ENCODE results near the gene PCBP2. TPM values are rescaled to one million over a fixed set of nuclear protein-coding genes. Genes with fewer than 3 reads are reported as not detected.
"Not testable (repeated sequence)": the region's sequence is repeated elsewhere in the genome, so short reads cannot be mapped to it uniquely, and the experiment has no call there.

Gene PCBP2
- total RNA-seq, 1 donor from 2014 or later, result 157 TPM

- FAIRE-seq, result no peak
These were observed 16.0 kb downstream of the PCBP2 start for GRCh38 chr12:53467880-53468279.

GRCh38 chr12:53468282-53468681 lies 16.4 kb downstream of the PCBP2 start:
- FAIRE-seq (no peak), DNase-seq (ENCODE audit: low spot score in 2 of 2) (no peak)

More at GRCh38 chr12:53467880-53468279, 16.0 kb downstream of the PCBP2 start:
- DNase-seq (ENCODE audit: low spot score in 2 of 2), result no peak

- DNase-seq (ENCODE audit: low spot score in 2 of 2) (no peak), FAIRE-seq (no peak)
These were observed 20.2 kb downstream of the PCBP2 start for GRCh38 chr12:53472056-53472582.

- DNase-seq (ENCODE audit: low spot score in 2 of 2) (no peak), FAIRE-seq (no peak)
These were observed 22.2 kb downstream of the PCBP2 start for GRCh38 chr12:53474077-53474476.

- FAIRE-seq (no peak), DNase-seq (ENCODE audit: low spot score in 2 of 2) (no peak)
These were observed 22.9 kb downstream of the PCBP2 start for GRCh38 chr12:53474819-53475218.

GRCh38 chr12:53476769-53477209 lies 24.9 kb downstream of the PCBP2 start:
- FAIRE-seq, result no peak

DNA sequence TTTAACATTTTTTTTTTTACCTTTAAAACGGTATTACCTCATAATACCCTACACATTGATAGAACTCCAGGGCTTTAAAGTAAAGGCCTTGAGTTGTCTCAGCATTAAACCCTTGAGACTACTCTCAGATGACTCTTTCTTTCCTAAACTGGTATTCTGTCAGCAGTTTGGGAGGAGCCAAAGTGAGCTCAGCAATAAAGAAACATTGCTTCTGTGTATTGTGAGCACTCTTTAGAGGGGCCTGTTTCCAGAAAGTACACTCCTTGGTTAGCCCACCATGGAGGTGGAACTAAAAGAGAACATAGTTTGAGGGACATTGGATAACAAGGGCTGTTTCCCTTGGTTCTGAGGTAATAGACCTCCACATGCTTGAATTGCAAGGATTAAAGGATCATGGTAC lies 27.0 kb downstream of the PCBP2 start:
- FAIRE-seq, result no peak
- no peak for DNase-seq (ENCODE audit: low spot score in 2 of 2)

More at GRCh38 chr12:53476769-53477209, 24.9 kb downstream of the PCBP2 start:
- no peak for DNase-seq (ENCODE audit: low spot score in 2 of 2)

GRCh38 chr12:53479331-53479730 lies 27.4 kb downstream of the PCBP2 start:
- FAIRE-seq, result no peak
- DNase-seq (ENCODE audit: low spot score in 2 of 2), result no peak

DNA sequence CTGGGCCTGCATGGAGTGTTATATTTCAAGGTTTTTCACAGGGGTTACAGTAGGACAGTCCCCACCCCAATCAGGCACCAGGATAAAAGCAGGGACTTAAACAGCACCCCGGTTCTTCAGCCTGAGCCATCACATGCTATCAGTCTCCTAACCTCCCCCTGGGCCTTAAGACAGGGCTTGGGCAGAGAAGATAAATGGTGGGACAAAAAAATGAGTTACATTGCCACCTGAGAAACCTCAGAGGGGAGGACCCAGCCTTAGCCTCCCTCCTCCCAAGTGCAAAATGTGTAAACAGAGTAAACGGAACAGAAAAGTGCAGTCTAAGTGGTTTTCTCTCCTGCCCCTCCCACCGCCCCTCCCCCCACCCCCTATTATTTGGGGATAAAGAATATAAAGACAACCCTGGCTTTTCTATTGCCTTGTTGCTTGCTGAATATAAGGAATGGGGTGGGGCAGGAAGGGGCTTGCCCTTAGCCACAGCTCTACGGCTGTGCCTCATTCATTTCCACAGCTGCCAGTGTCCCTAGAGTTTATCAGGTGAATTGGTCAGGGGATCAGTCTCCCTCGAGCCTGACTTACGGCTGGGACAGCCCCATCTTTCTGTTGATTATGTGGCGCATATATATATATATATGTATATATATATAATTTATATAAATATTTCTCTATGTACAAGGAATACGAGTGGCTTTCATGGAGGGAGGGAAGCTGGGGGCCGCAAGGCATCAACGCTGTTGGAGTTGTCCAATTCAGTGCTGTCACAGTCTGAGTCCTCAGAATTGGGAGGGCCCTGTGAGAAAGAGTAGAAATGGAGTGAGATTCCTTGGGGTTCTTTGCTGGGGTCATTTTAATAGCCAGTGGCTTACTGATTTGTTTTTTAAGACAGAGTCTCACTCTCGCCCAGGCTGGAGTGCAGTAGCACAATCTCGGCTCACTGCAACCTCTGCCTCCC lies 28.9 kb downstream of the PCBP2 start:
- FAIRE-seq (no peak), DNase-seq (ENCODE audit: low spot score in 2 of 2) (no peak)

DNA sequence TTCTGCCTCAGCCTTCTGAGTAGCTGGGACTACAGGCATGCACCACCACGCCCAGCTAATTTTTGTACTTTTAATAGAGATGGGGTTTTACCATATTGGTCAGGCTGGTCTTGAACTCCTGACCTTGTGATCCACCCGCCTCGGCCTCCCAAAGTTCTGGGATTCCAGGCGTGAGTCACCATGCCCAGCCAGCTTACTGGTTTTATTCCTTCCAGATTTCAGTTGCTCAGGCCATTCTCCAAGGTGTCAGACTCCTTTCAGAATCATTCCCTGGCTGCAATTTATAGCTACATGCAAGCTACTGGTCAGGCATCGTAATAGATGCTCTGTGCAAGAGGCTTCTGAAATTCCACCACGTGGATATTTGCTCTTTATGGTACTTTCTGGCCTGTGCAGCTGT lies 29.6 kb downstream of the PCBP2 start:
- FAIRE-seq, result not testable (repeated sequence)

DNA sequence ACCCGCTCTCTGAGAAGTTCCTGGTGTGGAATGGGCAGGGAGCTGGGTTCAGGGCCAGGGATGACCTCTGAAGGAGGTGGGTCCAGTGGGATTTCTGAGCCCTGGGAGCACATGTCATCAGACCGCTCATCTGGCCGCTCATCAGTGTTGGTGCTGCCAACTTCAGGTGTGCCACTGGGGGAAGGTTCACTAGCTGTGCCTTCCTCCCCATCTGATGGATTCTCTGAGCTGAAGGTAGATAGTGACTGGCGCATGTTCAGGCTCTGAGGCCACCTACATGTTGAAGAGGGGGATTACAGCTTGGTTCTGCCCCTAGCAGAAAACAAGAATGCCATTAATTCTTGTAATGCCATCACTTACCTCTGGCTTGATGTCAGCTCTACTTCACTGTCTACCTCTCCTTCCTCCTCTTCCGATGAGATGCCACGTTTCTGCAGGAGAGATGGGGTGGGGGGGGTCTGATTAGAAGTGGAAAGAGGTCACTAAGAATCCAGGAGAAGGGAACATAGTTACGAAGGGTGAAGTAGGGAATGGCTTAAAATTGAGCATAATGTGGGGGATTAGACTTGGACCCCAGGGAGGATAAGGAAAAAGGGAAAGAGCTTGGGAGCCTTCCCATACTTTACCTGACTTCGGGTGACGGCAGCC lies 30.2 kb downstream of the PCBP2 start:
- DNase-seq (ENCODE audit: low spot score in 2 of 2), result no peak
- FAIRE-seq, result no peak

More for the DNA sequence above, 29.6 kb downstream of the PCBP2 start:
- DNase-seq (ENCODE audit: low spot score in 2 of 2), result not testable (repeated sequence)

GRCh38 chr12:53482626-53483168 lies 30.8 kb downstream of the PCBP2 start:
- DNase-seq (ENCODE audit: low spot score in 2 of 2) (no peak), FAIRE-seq (no peak)

GRCh38 chr12:53483225-53483978 lies 31.5 kb downstream of the PCBP2 start:
- FAIRE-seq, result no peak

GRCh38 chr12:53483979-53484377 lies 32.1 kb downstream of the PCBP2 start:
- FAIRE-seq (no peak), DNase-seq (ENCODE audit: low spot score in 2 of 2) (no peak)

More at GRCh38 chr12:53483225-53483978, 31.5 kb downstream of the PCBP2 start:
- no peak for DNase-seq (ENCODE audit: low spot score in 2 of 2)

DNA sequence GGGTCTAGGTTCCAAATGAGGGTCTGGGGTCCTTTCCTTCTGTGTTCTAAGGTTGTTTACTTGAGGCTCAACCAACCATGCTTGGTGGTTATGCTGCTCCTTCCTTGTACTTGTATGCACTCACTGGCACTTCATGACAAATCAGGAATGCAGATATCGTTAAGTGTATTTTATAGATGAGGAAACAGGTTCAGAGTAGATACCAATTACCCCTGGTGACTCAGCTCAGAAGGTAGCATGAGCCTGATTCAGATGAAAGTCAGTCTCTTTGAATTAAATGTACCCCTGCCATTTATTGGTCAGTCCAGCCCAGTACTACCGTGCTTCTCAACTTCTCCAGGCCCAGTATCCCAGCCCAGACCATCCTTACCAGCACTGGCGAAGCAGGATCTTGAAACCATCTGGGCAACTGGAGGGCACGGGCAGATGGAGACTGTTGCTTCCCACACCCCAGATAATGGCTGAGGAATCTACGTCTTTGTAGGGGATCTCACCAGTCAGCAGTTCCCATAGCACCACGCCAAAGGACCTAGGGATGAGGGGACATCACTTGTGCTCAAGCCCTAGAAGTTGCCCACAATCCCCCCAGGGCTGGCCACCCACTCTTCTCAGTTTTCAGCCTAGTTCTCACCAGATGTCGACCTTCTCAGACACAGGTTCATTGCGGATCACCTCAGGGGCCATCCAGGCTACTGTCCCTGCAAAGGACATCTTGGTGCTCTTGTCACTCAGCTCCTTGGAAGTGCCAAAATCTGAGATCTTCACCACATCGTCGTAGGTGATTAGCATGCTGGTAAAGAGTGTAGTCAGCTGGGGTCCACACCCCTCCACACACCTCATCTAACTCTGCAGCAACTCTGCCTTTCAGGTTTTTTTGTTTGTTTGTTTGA lies 33.0 kb downstream of the PCBP2 start:
- no peak for FAIRE-seq
- DNase-seq (ENCODE audit: low spot score in 2 of 2), result no peak

DNA sequence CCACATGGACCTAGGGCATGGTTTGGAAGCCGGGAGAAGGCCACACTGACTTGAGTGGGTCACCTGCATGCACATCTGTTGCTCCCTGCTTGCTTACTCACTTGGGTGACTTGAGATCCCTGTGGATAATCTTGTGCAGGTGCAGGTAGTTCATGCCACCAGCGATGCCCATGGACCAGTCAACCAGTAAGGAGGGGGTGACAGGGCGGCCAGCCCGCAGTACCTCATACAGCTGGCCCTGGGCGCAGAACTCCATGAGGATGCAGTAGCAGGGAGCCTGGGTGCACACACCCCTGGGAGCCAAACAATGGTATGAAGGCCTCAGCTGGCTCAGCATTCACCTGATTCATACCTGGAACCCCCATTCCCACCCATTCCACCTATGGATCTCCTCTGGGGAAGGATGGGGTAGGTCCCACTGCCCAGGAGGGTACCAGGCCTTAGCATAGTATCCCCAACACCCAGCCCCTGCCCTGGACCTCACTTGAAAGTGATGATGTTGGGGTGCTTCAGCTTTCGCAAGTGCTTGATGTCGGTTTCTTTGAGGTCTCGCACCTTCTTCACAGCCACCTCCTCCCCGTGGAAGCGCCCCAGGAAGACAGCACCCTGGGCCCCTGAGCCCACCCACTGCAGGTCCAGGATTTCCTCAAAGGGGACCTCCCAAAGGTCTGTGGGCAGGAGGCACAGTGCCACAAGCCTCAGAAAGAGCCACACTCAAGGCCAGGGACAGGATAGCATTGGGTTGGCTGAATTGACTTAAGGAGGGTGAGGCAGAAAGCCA lies 34.2 kb downstream of the PCBP2 start:
- DNase-seq (ENCODE audit: low spot score in 2 of 2) (no peak), FAIRE-seq (no peak)

DNA sequence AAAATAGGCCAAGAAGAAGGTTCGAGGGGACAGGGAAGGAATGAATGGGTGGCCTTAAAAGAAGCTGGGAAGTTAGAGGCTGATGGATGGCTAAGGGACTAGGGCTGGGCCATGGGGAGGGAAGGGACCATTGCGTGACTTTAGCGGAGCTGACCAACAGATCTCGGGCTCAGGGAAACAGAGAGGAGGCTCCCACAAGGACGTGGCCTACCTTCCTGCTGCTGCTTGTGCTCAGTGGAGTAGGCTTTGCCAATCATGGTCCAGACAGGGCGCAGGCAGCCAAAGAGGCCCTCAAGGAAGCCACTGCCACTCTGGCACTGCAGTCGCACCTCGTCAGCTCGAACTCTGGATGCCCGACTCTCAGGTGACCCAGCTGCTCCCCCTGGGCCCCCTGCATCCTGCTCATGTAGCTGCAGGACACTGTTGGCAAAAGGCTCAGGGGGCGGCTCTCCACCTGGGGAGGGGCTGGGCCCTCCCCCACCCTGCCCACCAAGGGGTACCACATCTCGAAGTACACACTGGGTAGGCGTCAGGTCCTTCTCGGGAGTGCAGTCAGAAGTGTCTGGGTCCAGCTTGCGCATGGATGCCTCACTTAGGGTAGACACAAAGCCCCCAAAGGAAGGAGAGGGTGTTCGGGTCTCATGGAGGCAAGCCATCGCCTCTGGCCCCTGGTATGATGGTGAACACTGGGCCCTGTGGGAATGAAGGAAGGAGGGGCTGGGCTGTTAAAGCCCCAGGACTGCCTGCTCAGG lies 35.0 kb downstream of the PCBP2 start:
- FAIRE-seq (no peak), DNase-seq (ENCODE audit: low spot score in 2 of 2) (no peak)
